Neural crest cell (in vitro differentiated cells): Measurements from ENCODE around the gene MEOX2. TPM values are rescaled to one million over a fixed set of nuclear protein-coding genes. Genes with fewer than 3 reads are reported as not detected.

Experiments used
- DNase-seq: peaks from one replicate; pipeline ENCODE4 v3.0.0; 2021; ENCODE audit warnings: low read depth, mixed read lengths, low spot score
- H3K27ac Mint-ChIP-seq: one replicate; pipeline ENCODE4 v1.8.0; 2021; ENCODE audit warnings: mild to moderate bottlenecking, mixed read lengths; ENCODE audit not compliant: unreplicated experiment
- H3K27me3 Mint-ChIP-seq: 2 replicates; pipeline ENCODE4 v1.8.0; 2021; ENCODE audit warnings: low read depth, mild to moderate bottlenecking, mixed read lengths
- H3K36me3 Mint-ChIP-seq: 2 replicates; pipeline ENCODE4 v1.8.0; 2021; ENCODE audit warnings: low read depth, mild to moderate bottlenecking, mixed read lengths
- H3K4me1 Mint-ChIP-seq: 2 replicates; pipeline ENCODE4 v1.8.0; 2021; ENCODE audit warnings: mixed read lengths
- H3K4me3 Mint-ChIP-seq: one replicate; pipeline ENCODE4 v1.8.0; 2021; ENCODE audit warnings: mild to moderate bottlenecking, mixed read lengths
- H3K9me3 Mint-ChIP-seq: 2 replicates; pipeline ENCODE4 v1.8.0; 2021; ENCODE audit warnings: mixed read lengths
- total RNA-seq: library from RNA; stranded (reverse); gene quantifications from 2 replicates; pipeline ENCODE4 v1.2.1, GENCODE V29; 2021
- TF ChIP-seq, protein P1 (sequence below): fragments of 200-600 bp; sonication (generic); conservative IDR thresholded peaks from 2 replicates; pipeline ENCODE4 v1.5.0; 2021; ENCODE audit warnings: antibody characterized with exemption, mild to moderate bottlenecking

The MEOX2 gene
- total RNA-seq, 1 donor from 2014 or later: 1.4 TPM

DNA sequence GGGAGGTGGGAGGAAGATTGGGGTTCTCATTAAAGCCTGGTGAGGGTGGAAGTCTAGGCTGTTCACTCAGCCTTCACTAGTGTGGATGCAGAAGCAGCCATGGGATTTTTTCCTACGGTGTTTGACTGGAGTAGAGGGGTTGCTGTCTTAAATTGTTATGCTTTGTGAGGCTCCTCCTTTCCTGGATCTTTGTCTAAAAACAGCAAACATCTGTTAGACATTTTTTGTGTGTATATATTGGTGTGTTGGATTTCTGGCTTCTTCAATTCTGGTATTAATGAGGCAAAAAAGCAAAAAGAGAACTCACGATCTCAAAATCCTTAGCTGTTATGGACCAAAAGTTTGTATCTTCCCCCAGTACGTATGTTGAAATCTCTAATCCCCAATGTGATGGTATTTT lies 28.2 kb downstream of the MEOX2 start:
- no peaks in the 10 kb centered on the region for H3K4me1 Mint-ChIP-seq
- TF ChIP-seq, protein P1, sequence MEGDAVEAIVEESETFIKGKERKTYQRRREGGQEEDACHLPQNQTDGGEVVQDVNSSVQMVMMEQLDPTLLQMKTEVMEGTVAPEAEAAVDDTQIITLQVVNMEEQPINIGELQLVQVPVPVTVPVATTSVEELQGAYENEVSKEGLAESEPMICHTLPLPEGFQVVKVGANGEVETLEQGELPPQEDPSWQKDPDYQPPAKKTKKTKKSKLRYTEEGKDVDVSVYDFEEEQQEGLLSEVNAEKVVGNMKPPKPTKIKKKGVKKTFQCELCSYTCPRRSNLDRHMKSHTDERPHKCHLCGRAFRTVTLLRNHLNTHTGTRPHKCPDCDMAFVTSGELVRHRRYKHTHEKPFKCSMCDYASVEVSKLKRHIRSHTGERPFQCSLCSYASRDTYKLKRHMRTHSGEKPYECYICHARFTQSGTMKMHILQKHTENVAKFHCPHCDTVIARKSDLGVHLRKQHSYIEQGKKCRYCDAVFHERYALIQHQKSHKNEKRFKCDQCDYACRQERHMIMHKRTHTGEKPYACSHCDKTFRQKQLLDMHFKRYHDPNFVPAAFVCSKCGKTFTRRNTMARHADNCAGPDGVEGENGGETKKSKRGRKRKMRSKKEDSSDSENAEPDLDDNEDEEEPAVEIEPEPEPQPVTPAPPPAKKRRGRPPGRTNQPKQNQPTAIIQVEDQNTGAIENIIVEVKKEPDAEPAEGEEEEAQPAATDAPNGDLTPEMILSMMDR: no peak
- H3K36me3 Mint-ChIP-seq: no peaks in the 10 kb centered on the region
- H3K27me3 Mint-ChIP-seq: no peaks in the 10 kb centered on the region
- no peaks in the 10 kb centered on the region for H3K9me3 Mint-ChIP-seq
- no peak overlapping the region for H3K27ac Mint-ChIP-seq
- DNase-seq: no peak
- H3K4me3 Mint-ChIP-seq: no peak overlapping the region

DNA sequence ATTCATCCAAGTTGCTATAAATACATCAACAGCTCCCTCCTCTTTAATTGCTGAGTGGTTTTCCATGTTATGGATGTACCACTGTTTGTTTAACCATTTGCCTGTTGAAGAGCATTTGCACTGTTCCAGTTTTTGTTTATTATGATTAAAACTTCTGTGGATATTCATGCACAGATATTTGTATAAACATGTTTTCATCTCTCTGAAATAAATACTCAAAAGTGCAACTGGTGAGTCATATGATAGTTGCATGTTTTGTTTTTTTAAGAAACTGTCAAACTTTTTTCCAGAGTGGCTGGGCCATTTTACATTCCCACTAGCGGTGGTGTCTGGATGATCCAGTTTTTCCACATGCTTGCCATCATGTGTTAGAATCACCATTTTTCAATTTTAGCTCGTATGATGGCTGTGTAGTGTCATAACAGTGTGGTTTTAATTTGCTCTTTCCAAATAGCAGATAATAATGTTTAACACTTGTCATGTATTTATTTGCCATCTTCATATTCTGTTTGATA lies 33.6 kb downstream of the MEOX2 start:
- H3K36me3 Mint-ChIP-seq: no peaks in the 10 kb centered on the region
- H3K27ac Mint-ChIP-seq: no peak overlapping the region
- H3K27me3 Mint-ChIP-seq: no peaks in the 10 kb centered on the region
- DNase-seq: no peak
- TF ChIP-seq, protein P1: no peak
- H3K4me3 Mint-ChIP-seq: no peak overlapping the region
- peaks cover 8% of the 10 kb centered on the region for H3K4me1 Mint-ChIP-seq
- no peaks in the 10 kb centered on the region for H3K9me3 Mint-ChIP-seq

DNA sequence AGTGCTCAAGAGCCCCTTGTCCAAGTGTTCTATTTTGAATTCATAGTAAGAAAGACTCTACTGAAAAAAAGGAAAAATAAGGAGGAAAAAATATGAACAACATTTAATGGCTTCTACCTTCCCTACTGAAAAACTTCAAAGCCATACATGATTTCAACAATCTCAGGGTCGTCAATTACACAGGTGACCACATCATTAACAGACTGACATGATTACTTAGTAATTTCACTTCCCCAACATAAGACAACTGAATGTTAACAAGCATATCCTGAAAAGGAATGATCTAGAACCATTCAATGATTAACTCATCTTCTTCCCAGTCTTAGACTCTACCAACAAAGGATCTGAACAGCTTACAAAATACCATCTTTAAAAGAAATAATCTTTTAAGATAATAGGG lies 34.8 kb downstream of the MEOX2 start:
- Mint-ChIP-seq H3K27me3 (no peaks in the 10 kb centered on the region), H3K4me1 (peaks cover 8% of the 10 kb centered on the region)

DNA sequence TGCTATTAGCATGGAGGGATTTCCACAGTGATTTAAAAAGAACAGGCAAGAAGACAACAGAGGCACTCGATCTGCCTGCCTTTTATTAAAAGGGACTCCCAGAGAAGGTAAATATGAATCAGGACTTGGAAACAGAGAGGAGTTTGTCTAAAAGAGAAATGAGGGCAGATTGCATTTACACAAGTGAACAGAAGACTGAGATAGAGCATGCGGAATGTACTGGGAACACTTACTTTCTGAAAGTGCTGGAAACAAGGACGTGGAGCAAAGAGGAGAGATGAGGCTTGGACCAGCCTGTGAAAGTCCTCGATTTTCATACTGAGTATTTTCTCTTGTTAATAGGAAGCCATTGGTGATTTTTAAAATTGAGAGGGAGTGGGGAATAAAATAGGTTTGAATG lies 35.7 kb downstream of the MEOX2 start:
- H3K4me1 Mint-ChIP-seq: peaks cover 8% of the 10 kb centered on the region
- H3K9me3 Mint-ChIP-seq: no peaks in the 10 kb centered on the region
- no peaks in the 10 kb centered on the region for H3K27me3 Mint-ChIP-seq
- TF ChIP-seq, protein P1: no peak
- DNase-seq: no peak
- H3K27ac Mint-ChIP-seq: peak overlapping the region; percentile 3
- no peaks in the 10 kb centered on the region for H3K36me3 Mint-ChIP-seq
- H3K4me3 Mint-ChIP-seq: no peak overlapping the region

More for the DNA sequence above, 34.8 kb downstream of the MEOX2 start:
- TF ChIP-seq, protein P1: no peak
- Mint-ChIP-seq H3K36me3 (no peaks in the 10 kb centered on the region), H3K4me3 (no peak overlapping the region), H3K9me3 (no peaks in the 10 kb centered on the region), H3K27ac (no peak overlapping the region)
- no peak for DNase-seq

DNA sequence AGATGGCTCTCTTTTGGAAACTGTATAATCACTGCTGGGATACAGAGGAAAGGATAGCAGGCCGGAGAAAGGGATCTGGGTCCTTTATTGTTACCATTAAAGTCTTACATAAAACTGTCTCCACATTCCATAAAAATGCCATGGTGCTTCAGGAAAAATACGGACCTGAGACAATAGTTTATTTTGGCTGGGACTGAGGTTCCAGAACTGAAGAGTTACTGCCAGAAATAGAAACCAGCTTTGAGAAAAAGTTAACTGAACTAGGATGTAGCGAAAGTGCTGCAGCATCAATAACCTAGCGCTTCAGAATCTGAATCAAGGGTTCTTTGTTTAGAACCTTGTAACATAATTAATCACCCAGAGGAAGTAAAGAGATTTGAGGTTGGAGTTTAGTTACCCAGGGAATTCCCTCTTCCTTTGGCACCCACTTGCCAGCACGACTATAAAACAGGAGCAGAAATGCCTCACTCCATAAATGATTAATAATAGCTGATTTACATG lies 38.0 kb downstream of the MEOX2 start:
- TF ChIP-seq, protein P1: no peak

More for the DNA sequence above, 38.0 kb downstream of the MEOX2 start:
- no peak for DNase-seq
- Mint-ChIP-seq H3K27me3 (no peaks in the 10 kb centered on the region), H3K9me3 (no peaks in the 10 kb centered on the region), H3K4me1 (peaks cover 12% of the 10 kb centered on the region), H3K4me3 (no peak overlapping the region), H3K36me3 (no peaks in the 10 kb centered on the region), H3K27ac (peak overlapping the region; percentile 14)
